Right lobe of liver (tissue), 4 donors: ENCODE results near the gene PPP5C.

Experiments used
- CTCF ChIP-seq, 4 donors: fragments of 200-600 bp in 3 of 4; fragments of 450-650 bp in 1 of 4; IDR thresholded peaks; one replicate each; pipeline versions ENCODE4 v1.5.1 to v1.8.0; 2016 to 2022; ENCODE audit warnings: antibody characterized with exemption in 4 of 4, mild to moderate bottlenecking in 2 of 4
- POLR2A ChIP-seq: fragments of 450-650 bp; IDR thresholded peaks from one replicate; pipeline ENCODE4 v1.6.1; 2017; ENCODE audit warnings: antibody characterized with exemption, mild to moderate bottlenecking
- donor health status: DM: no; HTN: no; CAD: no.
- donor health status: DM: no; HTN: no; CAD: no.
- donor health status: DM: no; HTN: yes; CAD: no.

GRCh38 chr19:46420056-46420455 lies 73.2 kb downstream of the PPP5C start:
- TF ChIP-seq CTCF (IDR thresholded peaks at IDR 0.05) = no peak
- TF ChIP-seq POLR2A = no peak
